Stimulated activated CD8-positive, alpha-beta memory T cell treated with anti-CD3 and anti-CD28 coated beads, Interleukin-15, amount 100 ng/mL, for 1 hour (primary cell): ENCODE data around the gene APBA1.
"Not testable (repeated sequence)": the region's sequence is repeated elsewhere in the genome, so short reads cannot be mapped to it uniquely, and the experiment has no call there.

Experiments
- DNase-seq: peaks from one replicate; pipeline ENCODE4 v3.0.0-alpha.2; 2020; ENCODE audit warnings: low read depth

The APBA1 gene

DNA sequence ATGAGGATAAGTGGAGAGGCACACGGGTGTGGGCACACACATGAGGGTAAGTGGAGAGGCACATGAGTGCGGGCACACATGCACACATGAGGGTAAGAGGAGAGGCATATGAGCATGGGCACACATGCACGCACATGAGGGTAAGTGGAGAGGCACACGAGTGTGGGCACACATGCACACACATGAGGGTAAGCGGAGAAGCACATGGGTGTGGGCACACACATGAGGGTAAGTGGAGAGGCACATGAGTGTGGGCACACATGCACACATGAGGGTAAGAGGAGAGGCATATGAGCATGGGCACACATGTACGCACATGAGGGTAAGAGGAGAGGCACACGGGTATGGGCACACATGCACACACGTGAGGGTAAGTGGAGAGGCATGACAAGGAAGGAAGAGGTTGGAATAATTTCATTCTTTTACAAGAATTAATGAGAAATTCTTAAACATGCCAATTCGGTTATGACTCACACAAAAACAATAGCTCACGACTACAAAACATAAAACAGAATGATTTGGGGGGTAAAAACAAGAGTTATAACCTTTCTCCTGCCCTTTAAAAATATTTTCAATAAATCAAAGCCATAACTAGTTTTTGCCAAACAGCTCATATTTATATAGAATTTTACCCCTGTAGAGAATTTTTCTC, 67.5 kb downstream of the APBA1 start:
- no peak for DNase-seq

DNA sequence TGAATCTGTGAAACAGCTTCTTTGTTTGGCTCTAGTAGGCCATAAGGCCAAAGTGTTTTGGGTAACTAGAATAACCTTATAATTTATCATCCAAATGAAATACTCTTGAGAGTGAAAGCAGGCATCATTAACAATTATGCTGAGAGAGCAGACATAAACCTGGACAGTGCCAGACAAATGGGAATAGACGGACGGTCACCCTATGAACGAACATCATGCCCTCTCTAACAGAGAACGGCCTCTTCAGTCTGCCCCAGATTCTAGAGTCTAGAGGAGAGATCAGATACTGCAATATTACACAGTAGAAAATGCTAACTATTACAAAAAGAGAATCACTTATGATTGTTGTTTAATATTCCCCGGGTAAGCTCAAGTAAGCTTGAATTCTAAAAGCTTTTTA, 68.5 kb downstream of the APBA1 start:
- DNase-seq = no peak

DNA sequence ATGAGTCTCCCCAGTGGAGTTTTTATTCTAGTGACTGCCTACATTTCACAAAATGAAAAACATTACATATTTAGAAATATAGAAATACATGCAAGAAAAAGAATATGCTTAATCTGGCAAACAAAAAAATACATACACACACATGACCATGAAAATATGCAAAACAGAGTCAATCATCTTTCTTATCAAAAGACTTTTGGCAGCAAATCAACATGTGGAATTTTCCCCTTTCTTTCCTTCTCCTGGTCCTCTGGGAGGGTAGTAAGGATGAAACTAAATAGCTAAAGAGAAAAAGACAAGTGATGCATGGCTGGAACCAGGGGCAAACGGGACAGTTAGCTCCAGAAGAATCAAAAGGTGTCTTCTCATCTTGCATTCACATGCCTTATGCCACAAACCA, 69.4 kb downstream of the APBA1 start:
- DNase-seq = no peak

DNA sequence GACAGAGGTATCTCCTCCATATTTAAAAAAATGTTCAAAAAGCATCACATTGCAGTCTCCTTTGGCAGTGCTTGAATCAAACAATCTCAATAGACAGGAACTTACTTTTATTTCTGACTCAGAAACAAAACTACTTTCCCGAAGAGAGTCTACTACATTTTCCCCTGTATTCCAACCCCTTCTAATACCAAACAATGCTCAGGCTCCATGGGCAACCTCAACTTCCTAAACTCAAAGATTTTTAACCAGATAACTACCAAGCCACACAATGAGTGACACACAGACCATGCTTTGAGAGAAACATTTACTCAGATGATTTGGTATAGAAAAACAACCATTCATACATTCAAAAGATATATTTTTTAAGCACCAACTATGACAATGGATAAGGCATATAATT, 70.5 kb downstream of the APBA1 start:
- DNase-seq = no peak

DNA sequence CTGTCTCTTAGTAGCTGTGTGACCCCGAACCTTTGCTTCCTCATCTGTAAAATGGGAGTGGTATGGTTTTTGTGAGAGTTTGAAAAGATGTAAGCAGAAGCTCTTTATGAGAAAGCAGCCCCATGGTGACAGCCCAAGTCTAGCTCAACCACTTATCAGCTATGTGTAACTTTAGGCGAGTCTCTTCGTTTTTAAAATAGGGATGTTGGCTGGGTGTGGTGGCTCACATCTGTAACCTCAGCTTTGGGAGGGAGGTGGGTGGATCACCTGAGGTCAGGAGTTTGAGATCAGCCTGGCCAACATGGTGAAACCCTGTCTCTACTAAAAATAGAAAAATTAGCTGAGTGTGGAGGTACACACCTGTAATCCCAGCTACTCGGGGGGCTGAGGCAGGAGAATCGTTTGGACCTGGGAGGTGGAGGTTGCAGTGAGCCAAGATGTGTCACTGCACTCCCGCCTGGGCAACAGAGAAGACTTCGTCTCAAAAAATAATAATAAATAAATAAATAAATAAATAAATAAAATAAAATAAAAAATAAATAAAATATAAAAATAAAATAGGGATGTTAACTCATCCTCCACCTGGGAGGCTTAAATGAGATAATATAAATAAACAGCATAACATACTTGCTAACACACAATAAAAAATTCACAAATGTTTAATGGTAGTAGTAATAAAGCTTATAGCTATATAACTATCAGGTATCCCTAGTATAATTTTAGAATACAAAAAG, 71.7 kb downstream of the APBA1 start:
- no peak for DNase-seq

DNA sequence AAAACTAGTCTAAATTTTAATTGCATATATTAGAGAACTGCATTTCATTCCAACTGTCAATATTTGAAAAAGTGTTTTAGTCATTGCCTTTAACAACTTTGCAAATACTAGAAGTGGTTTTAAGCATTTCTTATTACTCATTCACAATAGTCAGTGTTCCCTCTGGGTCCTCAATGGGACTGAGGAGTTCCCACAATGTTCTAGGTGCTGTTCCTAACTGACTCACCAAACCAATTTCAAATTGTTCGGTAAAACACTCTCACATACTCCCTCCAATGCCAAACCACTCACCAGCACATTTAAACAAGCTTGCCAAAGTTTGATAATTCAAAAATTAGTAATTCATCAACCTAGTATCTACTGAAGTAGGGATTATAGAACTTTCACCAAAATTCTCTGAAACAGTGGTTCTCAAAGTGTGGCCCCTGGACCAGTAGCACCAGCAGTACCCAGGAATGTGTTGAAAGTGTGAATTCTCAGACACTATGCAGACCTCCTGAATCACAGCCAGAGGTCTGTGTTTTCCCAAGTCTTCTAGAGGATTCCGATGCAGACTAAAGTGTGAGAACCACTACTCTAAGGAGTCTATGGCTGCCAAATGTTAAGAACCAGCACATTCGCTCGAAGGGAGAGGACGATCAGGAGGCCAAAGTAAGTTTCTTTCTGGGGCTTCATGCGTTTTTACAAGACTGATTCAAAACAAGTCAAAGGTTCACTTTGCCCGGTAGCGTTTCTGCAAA, 72.8 kb downstream of the APBA1 start:
- DNase-seq = no peak

DNA sequence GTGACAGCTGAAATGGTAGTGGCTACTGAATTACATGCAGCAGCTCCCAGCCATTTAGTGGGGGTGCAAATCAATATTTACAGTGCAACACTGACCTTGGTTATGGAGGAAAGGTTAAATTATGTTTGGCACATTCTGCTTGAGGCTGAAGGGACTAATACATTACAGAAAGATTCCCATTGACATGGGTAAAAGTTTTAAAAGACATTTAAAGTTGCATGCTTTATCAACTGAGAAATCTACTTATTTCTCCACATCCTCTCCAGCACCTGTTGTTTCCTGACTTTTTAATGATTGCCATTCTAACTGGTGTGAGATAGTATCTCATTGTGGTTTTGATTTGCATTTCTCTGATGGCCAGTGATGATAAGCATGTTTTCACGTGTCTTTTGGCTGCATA, 75.3 kb downstream of the APBA1 start:
- DNase-seq = not testable (repeated sequence)

DNA sequence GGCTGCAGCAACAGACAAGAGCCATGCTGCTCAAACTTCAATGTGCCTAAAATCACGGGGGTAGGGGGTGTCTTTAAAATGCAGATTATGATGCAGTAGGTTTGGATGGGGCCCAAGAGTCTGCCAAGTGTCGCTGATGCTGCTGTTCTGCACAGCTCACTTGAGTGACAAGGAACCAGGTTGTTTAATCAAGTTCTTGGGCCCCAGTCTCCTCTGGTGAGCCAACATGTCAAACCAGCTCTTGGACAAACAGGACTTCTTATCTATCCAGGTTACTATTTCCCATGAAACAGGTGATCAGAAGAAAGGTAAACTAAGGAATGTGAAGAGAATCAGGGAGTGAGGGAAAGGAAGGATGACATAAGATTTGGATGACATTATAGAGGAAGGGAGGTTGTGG, 78.0 kb downstream of the APBA1 start:
- no peak for DNase-seq

DNA sequence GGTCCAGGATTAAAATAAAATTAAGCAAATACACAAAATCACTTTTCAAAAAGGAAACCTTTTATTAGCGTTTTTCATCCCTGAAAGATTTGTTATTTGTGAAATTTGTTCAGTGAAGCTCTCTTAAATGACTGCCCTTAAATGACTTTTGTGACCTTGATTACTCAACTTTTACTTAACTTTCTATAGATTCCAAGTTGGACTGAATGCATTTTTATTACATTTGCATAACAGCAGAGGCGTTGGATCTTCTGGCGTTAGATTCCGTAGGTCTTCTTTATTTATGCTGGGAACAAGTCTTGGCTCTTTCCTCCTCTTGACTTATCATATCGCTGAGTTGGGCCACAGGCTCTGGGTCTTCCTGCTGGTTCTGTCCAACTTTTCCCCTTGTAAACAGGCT, 78.4 kb downstream of the APBA1 start:
- DNase-seq = no peak

DNA sequence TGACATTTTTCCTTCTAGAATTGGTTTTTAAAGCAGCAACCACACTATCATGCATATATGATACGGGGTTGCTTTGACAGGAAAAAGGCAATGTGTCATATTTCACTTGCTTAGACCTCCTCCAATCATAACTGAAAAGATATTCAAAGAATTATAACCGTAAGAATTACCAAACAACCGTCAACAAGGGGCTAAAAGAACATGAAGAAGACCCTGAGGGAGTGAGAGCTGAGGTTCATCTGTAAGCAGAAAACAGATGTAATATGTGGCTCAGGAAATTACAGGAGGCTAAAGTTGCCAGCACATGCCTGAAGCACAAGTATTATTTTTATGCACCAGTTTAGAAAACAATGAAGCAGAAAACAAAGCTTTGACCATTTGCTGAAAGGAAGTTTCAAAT, 78.9 kb downstream of the APBA1 start:
- no peak for DNase-seq

DNA sequence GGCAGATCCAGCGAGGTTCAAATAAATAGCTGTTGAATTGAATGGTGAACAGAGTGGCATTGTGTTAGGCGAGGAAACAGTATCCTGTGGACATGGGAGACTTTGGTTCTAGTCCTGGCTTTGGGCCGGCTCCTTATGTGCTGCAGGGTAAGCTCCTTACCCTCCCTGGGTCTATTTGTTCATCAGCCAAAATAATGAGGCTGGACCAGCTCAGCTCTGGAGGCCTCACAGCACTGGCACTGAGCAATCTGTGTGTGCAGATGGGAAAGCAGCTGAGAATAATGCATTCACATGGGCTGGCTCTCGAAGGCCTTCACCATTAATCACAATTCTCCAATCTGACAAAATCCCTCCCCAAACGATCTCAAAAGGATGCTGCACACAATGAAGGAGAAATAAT, 81.9 kb downstream of the APBA1 start:
- no peak for DNase-seq

DNA sequence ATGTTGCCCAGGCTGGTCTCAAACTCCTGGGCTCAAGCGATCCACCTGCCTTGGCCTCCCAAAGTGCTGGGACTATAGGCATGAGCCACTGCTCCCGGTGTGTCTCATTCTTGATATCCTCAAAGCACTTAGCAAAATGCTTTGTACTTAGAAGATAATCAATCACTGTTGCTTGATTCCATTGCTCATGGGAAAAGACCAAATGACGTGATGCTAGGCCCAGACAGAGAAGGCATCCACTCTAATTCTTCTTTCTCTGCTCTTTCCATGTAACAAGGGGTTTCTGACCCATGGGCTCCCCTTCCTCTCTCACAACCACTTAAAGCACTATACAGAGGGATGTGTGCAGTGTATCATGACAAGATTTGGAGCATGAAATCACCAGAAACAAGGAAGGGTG, 83.0 kb downstream of the APBA1 start:
- no peak for DNase-seq

DNA sequence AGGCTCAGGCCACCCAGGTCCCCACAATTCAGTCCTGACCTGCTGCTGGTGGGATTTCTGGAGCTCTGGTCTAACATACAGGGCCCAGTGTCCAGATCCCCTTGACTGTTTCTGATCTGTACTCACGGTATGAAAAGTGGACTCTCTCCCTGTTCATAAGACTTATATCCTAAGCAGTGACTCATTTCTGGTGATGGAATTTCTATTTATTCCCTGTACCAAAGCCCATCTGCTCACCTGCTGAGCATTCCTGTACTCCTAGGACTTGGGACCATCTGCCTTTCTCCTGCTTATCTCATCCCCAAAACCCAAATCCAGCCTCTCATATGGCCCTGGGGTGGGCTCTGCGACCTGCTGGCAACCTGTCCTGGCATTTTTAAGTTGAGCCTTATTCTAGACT, 86.6 kb downstream of the APBA1 start:
- no peak for DNase-seq

DNA sequence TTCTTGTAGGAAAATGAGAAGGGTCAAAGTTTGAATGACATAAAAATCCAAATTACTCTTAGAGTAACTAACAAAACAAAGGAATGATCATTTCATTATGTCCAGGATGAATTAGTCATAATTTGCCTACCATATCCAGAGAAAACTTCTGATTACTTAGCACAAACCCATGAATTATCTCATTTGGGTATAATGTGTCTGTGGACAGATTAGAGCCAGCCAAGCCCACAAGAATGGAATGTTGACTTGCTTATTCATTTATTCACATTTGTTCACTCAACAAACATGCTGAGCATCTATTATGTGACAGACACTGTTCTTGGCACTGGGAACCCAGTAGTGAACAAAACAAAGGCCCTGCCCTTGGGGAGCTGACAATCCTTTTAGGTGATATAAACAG, 87.4 kb downstream of the APBA1 start:
- no peak for DNase-seq

DNA sequence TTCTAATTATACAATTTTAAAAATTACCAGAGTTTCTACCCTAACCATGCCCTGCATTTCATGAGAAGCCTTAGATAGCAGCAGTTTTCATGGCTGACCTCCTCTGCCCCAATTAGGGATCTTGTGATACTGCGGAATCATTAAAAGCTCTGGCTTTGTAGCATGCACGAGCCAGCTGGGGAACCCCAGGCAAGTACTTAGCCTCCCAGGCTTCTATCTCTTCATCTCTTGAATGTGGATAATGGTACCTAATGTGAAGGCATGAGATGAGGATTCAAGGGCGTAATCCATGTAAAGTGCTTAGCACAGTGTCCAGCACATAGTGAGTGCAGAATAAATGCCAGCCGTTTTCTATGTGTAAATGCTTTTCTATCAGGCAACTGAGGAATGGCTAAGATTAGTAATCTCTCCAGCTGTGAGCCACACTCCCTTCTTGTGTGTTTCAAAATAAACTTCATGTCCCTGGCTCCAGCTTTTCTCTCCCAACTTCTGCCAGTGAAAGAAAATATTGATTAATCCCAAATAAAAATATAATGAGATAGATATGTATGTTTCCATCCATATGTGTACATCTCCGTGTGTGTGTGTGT, 88.4 kb downstream of the APBA1 start:
- no peak for DNase-seq

DNA sequence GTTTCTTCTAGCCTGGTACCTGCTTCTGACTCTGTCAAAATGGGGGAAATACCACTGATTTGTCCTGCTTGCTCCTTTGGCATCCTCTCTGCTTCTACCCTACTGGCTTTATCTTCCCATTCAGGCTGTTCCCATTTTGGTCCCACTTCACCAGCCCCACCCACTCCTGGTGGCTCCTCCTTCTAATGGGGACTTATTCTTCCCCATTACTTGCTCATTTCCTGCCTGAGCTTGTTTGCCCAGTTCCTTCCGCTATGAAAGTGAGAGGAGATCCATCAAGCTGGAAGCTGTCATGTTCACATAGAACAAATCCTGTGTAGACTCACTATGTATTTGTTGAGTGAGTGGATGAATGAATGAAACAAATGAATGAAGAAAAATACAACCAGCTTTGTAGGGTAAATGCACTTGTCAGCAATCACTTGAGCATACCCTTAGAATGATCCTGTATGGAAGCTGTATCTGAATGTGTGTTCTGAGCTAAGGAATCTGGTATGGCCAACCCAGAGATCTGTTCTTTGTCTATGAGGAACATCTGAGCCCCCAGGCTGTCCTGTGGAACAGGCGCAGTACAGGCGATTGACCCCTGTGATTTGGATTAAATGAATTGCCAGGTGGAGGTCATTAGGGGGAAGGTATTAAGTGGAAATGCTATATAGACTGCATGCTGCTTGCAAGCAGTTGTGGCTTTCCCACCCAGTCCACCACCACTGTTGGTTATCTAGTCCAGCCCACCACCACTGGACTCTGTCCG, 89.5 kb downstream of the APBA1 start:
- no peak for DNase-seq

DNA sequence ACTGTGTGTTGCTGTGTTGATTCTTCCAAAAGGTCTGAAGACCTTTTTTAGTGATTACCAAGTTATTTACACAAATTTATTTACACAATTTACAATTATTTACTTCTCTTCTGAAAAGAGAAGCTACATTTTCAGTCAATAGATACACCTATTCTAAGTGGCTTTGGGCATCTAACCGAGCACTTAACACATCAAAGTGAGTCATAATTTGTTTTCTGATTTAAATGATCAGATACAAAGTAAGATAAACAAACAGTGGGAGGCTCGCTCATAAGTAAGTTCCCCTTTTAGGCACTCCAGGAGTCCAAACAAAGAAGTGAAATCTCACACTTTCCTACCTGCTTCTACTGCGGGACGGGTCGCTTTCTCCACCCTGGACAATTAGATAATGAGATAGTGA, 90.2 kb downstream of the APBA1 start:
- no peak for DNase-seq

DNA sequence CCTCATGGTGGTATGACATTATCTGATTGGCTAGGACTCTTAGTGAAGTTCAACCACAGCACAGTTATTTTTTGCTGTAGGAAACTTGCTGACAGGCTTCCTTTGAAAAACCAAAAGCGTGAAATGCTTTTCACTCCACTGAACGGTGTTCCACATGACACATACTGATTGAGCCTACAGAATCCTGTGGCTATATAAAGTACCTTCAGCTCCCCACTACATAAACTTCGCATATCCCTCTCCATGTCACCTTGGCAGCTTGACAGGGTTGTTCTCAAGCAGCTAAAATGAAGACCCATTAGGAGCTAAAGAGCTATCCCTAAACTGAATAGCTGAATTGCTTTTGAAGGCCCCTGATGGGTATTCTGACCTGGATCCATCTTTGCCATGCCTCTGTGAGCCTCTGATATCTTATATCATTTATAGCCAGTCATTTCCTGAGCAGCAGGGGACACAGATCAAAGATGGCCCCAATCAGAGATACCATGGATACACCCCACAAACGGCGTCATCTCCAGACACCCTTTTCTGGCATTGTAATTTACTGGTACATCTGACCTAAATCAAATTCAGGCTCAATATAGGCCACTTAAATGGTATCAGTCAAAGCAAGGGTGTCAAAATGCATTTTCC, 91.5 kb downstream of the APBA1 start:
- DNase-seq = no peak

DNA sequence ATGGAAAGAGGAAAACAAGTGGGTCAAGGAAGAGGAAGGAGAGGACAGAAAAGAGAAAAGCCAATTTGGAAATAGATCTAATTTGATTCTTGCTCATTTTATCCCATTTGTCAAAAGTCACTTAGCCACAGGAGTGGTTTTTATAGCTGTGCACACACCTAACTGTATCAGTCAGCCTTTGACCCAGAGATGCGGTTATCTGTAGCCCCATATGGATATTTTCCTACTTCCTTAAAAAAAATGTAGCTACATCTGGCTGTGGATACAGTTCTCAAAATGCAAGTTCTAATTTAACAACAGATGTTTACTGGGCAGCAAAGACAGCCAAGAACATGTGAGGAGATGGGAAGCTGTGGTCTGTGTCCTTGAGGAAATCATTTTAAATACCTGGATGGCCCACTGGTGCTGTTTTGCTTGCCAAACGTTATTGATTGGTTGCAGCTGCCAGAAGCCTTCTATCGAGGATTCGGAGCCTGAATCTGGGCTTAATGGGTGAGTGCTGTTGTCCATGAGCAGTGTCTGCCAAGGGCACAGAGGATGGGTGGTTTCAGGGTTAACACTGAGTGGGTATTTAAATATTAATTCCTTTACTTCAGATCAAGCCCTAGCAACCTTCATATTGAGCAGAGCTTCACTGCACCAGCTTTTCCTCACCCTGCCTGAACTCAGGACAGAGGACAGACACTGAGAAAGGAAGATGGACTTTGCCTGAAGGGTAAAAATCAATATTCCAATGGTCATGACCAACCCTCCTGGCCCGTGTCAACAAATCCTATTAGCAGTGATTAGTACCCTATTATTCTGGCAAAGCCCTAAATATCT, 92.2 kb downstream of the APBA1 start:
- DNase-seq = no peak

DNA sequence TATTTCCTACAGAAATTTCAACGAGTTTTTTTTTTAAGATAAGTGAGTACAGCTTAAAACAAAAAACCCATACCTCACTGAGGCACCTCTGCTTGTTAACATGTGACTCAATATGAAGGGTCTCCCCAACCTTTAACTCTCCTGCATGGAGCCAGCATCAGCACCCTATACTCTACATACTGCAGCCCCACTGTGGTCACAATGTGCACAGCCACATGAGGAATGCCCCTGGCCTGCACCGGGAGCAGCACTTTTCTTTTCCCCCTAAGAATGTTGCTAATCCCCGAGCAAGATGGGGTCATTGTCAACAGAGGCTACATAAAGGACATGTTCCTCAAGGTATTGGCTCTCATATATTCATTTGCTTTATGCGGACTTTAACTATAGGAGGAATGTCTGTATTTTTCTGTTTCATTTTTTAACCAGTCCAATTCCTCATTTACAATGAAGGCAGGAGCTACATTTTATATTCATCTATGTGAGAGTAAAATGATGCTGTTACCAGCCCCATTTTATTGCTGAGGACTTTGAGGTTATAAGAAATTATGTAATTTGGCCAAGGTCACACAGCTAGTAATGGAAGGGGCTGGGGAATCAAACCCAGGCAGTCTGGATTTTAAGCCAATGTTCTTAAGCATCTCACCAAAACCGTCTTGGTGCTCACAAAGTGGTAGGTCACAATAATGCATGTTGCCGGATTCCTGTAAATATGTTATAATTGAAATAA, 93.0 kb downstream of the APBA1 start:
- DNase-seq = no peak
